Loucy (cell line): ENCODE data around the gene RXRA.

Experiments
- H2AFZ ChIP-seq: fragments of 200-600 bp; sonication (generic); 2 replicates; pipeline ENCODE4 v1.6.0; 2016; ENCODE audit warnings: antibody characterized with exemption, mild to moderate bottlenecking, low read length, moderate library complexity
- H3F3A ChIP-seq: fragments of 200-600 bp; 2 replicates; pipeline ENCODE4 v1.6.0; 2016; ENCODE audit warnings: antibody characterized with exemption, low read depth, mild to moderate bottlenecking
- H3K27me3 ChIP-seq: fragments of 200-600 bp; sonication (generic); 2 replicates; pipeline ENCODE4 v1.6.1; 2014; ENCODE audit warnings: low read length, mild to moderate bottlenecking; ENCODE audit not compliant: insufficient read depth, poor library complexity, severe bottlenecking
- H3K36me3 ChIP-seq: fragments of 200-600 bp; sonication (generic); 2 replicates; pipeline ENCODE4 v1.6.1; 2016; ENCODE audit warnings: low read length; ENCODE audit not compliant: insufficient read depth
- H3K4me1 ChIP-seq: fragments of 200-600 bp; sonication (generic); 2 replicates; pipeline ENCODE4 v1.5.1; 2014; ENCODE audit warnings: low read length, mild to moderate bottlenecking; ENCODE audit not compliant: insufficient read depth, poor library complexity, severe bottlenecking
- H3K4me2 ChIP-seq: fragments of 200-600 bp; sonication (generic); 2 replicates; pipeline ENCODE4 v1.6.0; 2014; ENCODE audit warnings: antibody characterized with exemption, low read length, low read depth, mild to moderate bottlenecking; ENCODE audit not compliant: poor library complexity, severe bottlenecking
- H3K4me3 ChIP-seq: fragments of 200-600 bp; sonication (generic); 2 replicates; pipeline ENCODE4 v1.5.1; 2014; ENCODE audit warnings: low read length, mild to moderate bottlenecking, mixed read lengths; ENCODE audit not compliant: poor library complexity, severe bottlenecking
- H3K79me2 ChIP-seq: fragments of 200-600 bp; sonication (generic); 2 replicates; pipeline ENCODE4 v1.6.1; 2014; ENCODE audit warnings: low read length; ENCODE audit not compliant: insufficient read depth
- H3K9ac ChIP-seq: fragments of 200-600 bp; sonication (generic); 2 replicates; pipeline ENCODE4 v1.6.0; 2014; ENCODE audit warnings: mild to moderate bottlenecking, low read depth, low read length, moderate library complexity; ENCODE audit not compliant: poor library complexity, severe bottlenecking
- H3K9me2 ChIP-seq: fragments of 200-600 bp; sonication (generic); replicated peaks from 2 replicates; pipeline ENCODE4 v1.6.1; 2016; ENCODE audit warnings: low read depth, low read length, mixed read lengths
- H3K9me3 ChIP-seq: fragments of 200-600 bp; sonication (generic); 2 replicates; pipeline ENCODE4 v1.6.1; 2014; ENCODE audit warnings: mild to moderate bottlenecking, antibody characterized with exemption, low read length, low read depth; ENCODE audit not compliant: insufficient read depth
- H4K20me1 ChIP-seq: fragments of 200-600 bp; sonication (generic); 2 replicates; pipeline ENCODE4 v1.6.0; 2014; ENCODE audit warnings: antibody characterized with exemption, low read length, mild to moderate bottlenecking; ENCODE audit not compliant: insufficient read depth, poor library complexity, severe bottlenecking
- EZH2phosphoT487 ChIP-seq: fragments of 200-600 bp; IDR thresholded peaks from 2 replicates; pipeline ENCODE4 v1.6.1; 2018; ENCODE audit warnings: antibody characterized with exemption, mild to moderate bottlenecking, moderate library complexity, borderline replicate concordance
- TF ChIP-seq, protein P1 (sequence below): fragments of 200-600 bp; sonication (generic); conservative IDR thresholded peaks from 2 replicates; pipeline ENCODE4 v1.5.1; 2014; ENCODE audit warnings: mild to moderate bottlenecking, antibody characterized with exemption, low read length

RXRA gene

GRCh38 chr9:134422301-134423090 lies 96.2 kb downstream of the RXRA start:
- no peaks in the 10 kb centered on the region for H3F3A ChIP-seq
- H3K9ac ChIP-seq: no peak overlapping the region
- no peaks in the 10 kb centered on the region for H3K79me2 ChIP-seq
- no peaks in the 10 kb centered on the region for H3K4me1 ChIP-seq
- H3K27me3 ChIP-seq: no peaks in the 10 kb centered on the region
- peaks cover 82% of the 10 kb centered on the region; the same call in 1 of the 2 replicates for H3K36me3 ChIP-seq
- no peaks in the 10 kb centered on the region for H3K9me2 ChIP-seq
- H3K9me3 ChIP-seq: no peaks in the 10 kb centered on the region
- no peak overlapping the region for H3K4me3 ChIP-seq
- TF ChIP-seq, protein P1, sequence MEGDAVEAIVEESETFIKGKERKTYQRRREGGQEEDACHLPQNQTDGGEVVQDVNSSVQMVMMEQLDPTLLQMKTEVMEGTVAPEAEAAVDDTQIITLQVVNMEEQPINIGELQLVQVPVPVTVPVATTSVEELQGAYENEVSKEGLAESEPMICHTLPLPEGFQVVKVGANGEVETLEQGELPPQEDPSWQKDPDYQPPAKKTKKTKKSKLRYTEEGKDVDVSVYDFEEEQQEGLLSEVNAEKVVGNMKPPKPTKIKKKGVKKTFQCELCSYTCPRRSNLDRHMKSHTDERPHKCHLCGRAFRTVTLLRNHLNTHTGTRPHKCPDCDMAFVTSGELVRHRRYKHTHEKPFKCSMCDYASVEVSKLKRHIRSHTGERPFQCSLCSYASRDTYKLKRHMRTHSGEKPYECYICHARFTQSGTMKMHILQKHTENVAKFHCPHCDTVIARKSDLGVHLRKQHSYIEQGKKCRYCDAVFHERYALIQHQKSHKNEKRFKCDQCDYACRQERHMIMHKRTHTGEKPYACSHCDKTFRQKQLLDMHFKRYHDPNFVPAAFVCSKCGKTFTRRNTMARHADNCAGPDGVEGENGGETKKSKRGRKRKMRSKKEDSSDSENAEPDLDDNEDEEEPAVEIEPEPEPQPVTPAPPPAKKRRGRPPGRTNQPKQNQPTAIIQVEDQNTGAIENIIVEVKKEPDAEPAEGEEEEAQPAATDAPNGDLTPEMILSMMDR: no peak
- no peak for TF ChIP-seq EZH2phosphoT487
- no peak overlapping the region for H3K4me2 ChIP-seq
- no peaks in the 10 kb centered on the region for H4K20me1 ChIP-seq
- no peak overlapping the region for H2AFZ ChIP-seq

DNA sequence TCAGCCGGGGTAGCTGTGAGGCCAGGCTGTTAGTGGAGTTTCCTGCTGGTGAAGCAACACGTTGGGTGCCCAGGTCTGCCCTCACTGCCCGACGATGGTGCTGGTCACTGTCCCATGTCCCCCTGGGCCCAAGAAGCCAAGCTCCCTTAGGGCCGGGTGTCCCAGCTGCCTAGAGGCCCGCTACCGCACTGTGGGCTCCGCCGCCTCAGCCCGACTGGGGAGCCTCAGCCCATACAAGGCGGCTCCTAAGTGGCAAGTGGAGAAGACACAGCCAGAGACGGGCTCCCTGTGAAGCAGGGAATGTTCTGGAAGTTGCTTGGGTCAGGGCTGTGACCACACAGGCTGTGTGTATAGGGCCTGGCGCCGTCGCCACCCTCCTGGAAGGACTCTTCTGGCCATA lies 96.9 kb downstream of the RXRA start:
- peaks cover 76% of the 10 kb centered on the region; the same call in 1 of the 2 replicates for H3K36me3 ChIP-seq
- no peaks in the 10 kb centered on the region for H3K9me3 ChIP-seq
- H3K9ac ChIP-seq: no peak overlapping the region
- no peaks in the 10 kb centered on the region for H3K9me2 ChIP-seq
- no peaks in the 10 kb centered on the region for H3K4me1 ChIP-seq
- TF ChIP-seq, protein P1: no peak
- no peak for TF ChIP-seq EZH2phosphoT487
- H4K20me1 ChIP-seq: no peaks in the 10 kb centered on the region
- no peak overlapping the region for H3K4me3 ChIP-seq
- no peak overlapping the region for H2AFZ ChIP-seq
- H3K4me2 ChIP-seq: no peak overlapping the region
- no peaks in the 10 kb centered on the region for H3F3A ChIP-seq
- no peaks in the 10 kb centered on the region for H3K27me3 ChIP-seq
- H3K79me2 ChIP-seq: no peaks in the 10 kb centered on the region

GRCh38 chr9:134423749-134424148 lies 97.5 kb downstream of the RXRA start:
- H3K4me3 ChIP-seq: no peak overlapping the region
- H3K4me2 ChIP-seq: no peak overlapping the region
- TF ChIP-seq, protein P1: no peak
- no peak for TF ChIP-seq EZH2phosphoT487
- H2AFZ ChIP-seq: no peak overlapping the region
- H3K27me3 ChIP-seq: no peaks in the 10 kb centered on the region
- H3K79me2 ChIP-seq: no peaks in the 10 kb centered on the region
- no peaks in the 10 kb centered on the region for H3K9me2 ChIP-seq
- H3K36me3 ChIP-seq: peaks cover 70% of the 10 kb centered on the region; the same call in 1 of the 2 replicates
- H3K4me1 ChIP-seq: no peaks in the 10 kb centered on the region
- no peaks in the 10 kb centered on the region for H3K9me3 ChIP-seq
- H3K9ac ChIP-seq: no peak overlapping the region
- H4K20me1 ChIP-seq: no peaks in the 10 kb centered on the region
- H3F3A ChIP-seq: no peaks in the 10 kb centered on the region
